WTC11 (cell line): ENCODE measurements around the gene KRT222. TPM values are rescaled to one million over a fixed set of nuclear protein-coding genes. Genes with fewer than 3 reads are reported as not detected.

Experiments used
- ATAC-seq: fragments of 200-7000 bp; cut with Tn5 transposase; 2 replicates; pipeline ENCODE4 v1.10.0; 2021; ENCODE audit warnings: mild to moderate bottlenecking, moderate library complexity
- CTCF ChIA-PET: fragments of 300-600 bp; sonication (Branson Sonifier 250); formaldehyde crosslinking; loops from one replicate; lab custom pipeline; 2021; ENCODE audit warnings: antibody characterized with exemption; lab: Charles Lee
- POLR2A ChIA-PET: fragments of 350-600 bp; sonication (Branson Sonifier 250); formaldehyde crosslinking; loops from one replicate; lab custom pipeline; 2021; ENCODE audit warnings: antibody characterized with exemption; lab: Charles Lee
- DNase-seq: peaks from one replicate; pipeline ENCODE4 v3.0.0; 2021; ENCODE audit warnings: low spot score
- H3K27ac Mint-ChIP-seq: 2 replicates; pipeline ENCODE4 v1.8.0; 2021; ENCODE audit warnings: mixed read lengths
- H3K27me3 Mint-ChIP-seq: 2 replicates; pipeline ENCODE4 v1.8.0; 2021; ENCODE audit warnings: low read depth, mild to moderate bottlenecking, moderate library complexity, mixed read lengths
- H3K36me3 Mint-ChIP-seq: 2 replicates; pipeline ENCODE4 v1.8.0; 2021; ENCODE audit warnings: mixed read lengths
- H3K4me1 Mint-ChIP-seq: 2 replicates; pipeline ENCODE4 v1.8.0; 2022; ENCODE audit warnings: mixed read lengths
- H3K4me3 Mint-ChIP-seq: 2 replicates; pipeline ENCODE4 v1.8.0; 2021; ENCODE audit warnings: mild to moderate bottlenecking, moderate library complexity, mixed read lengths
- H3K9me3 Mint-ChIP-seq: 2 replicates; pipeline ENCODE4 v1.8.0; 2021; ENCODE audit warnings: mixed read lengths
- ELF4 ChIP-seq: sonication (generic); formaldehyde crosslinking; IDR thresholded peaks from 2 replicates; pipeline ENCODE4 v1.8.1; 2022; ENCODE audit warnings: low read depth, mild to moderate bottlenecking, moderate library complexity, missing genetic modification reagents
- FOXJ3 ChIP-seq: sonication (generic); formaldehyde crosslinking; IDR thresholded peaks from 2 replicates; pipeline ENCODE4 v1.9.0; 2021; ENCODE audit warnings: missing genetic modification reagents, mild to moderate bottlenecking, borderline replicate concordance
- FOXP1 ChIP-seq: sonication (generic); formaldehyde crosslinking; IDR thresholded peaks from 2 replicates; pipeline ENCODE4 v1.8.0; 2022; ENCODE audit warnings: missing genetic modification reagents, mild to moderate bottlenecking, moderate library complexity, borderline replicate concordance
- IRF2 ChIP-seq: sonication (generic); formaldehyde crosslinking; IDR thresholded peaks from 2 replicates; pipeline ENCODE4 v1.8.0; 2022; ENCODE audit warnings: low read depth, missing genetic modification reagents, borderline replicate concordance
- NFE2L1 ChIP-seq: sonication (generic); formaldehyde crosslinking; IDR thresholded peaks from 2 replicates; pipeline ENCODE4 v1.8.1; 2023; ENCODE audit warnings: missing genetic modification reagents
- NR2C2 ChIP-seq: sonication (generic); formaldehyde crosslinking; IDR thresholded peaks from 2 replicates; pipeline ENCODE4 v1.8.0; 2022; ENCODE audit warnings: mild to moderate bottlenecking, missing genetic modification reagents
- OVOL2 ChIP-seq: fragments of 250-450 bp; sonication (Bioruptor Pico); IDR thresholded peaks from 2 replicates; pipeline ENCODE4 v1.9.0; 2021; ENCODE audit warnings: mild to moderate bottlenecking, borderline replicate concordance
- RELA ChIP-seq: sonication (generic); formaldehyde crosslinking; IDR thresholded peaks from 2 replicates; pipeline ENCODE4 v1.8.1; 2022; ENCODE audit warnings: missing genetic modification reagents, mild to moderate bottlenecking, borderline replicate concordance
- SMAD4 ChIP-seq: sonication (generic); formaldehyde crosslinking; IDR thresholded peaks from 2 replicates; pipeline ENCODE4 v1.8.0; 2022; ENCODE audit warnings: mild to moderate bottlenecking, missing genetic modification reagents
- SOX15 ChIP-seq: fragments of 250-450 bp; sonication (Bioruptor Pico); IDR thresholded peaks from 2 replicates; pipeline ENCODE4 v1.9.0; 2021; ENCODE audit warnings: mild to moderate bottlenecking
- SP1 ChIP-seq: sonication (generic); formaldehyde crosslinking; conservative IDR thresholded peaks from 2 replicates; pipeline ENCODE4 v1.8.1; 2022; ENCODE audit warnings: missing genetic modification reagents
- TEAD4 ChIP-seq: sonication (generic); formaldehyde crosslinking; IDR thresholded peaks from 2 replicates; pipeline ENCODE4 v1.8.0; 2022; ENCODE audit warnings: mild to moderate bottlenecking, missing genetic modification reagents
- ZNF396 ChIP-seq: fragments of 250-450 bp; sonication (Bioruptor Pico); IDR thresholded peaks from 2 replicates; pipeline ENCODE4 v1.8.0; 2021; ENCODE audit warnings: mild to moderate bottlenecking, moderate library complexity, borderline replicate concordance
- ZNF416 ChIP-seq: fragments of 250-450 bp; sonication (Bioruptor Pico); IDR thresholded peaks from 2 replicates; pipeline ENCODE4 v1.9.0; 2021; ENCODE audit warnings: mild to moderate bottlenecking, inconsistent platforms
- total RNA-seq: library from RNA; stranded (reverse); gene quantifications from 3 replicates; pipeline ENCODE4 v1.2.3, GENCODE V29; 2021
- TF ChIP-seq, protein P1 (sequence below): sonication (generic); formaldehyde crosslinking; IDR thresholded peaks from 2 replicates; pipeline ENCODE4 v1.8.1; 2022; ENCODE audit warnings: missing genetic modification reagents, borderline replicate concordance
- TF ChIP-seq, protein P2 (sequence below): sonication (generic); formaldehyde crosslinking; IDR thresholded peaks from 2 replicates; pipeline ENCODE4 v1.8.1; 2023; ENCODE audit warnings: mild to moderate bottlenecking, missing genetic modification reagents, moderate library complexity
- TF ChIP-seq, protein P3 (sequence below): sonication (generic); formaldehyde crosslinking; IDR thresholded peaks from 2 replicates; pipeline ENCODE4 v1.8.0; 2023; ENCODE audit warnings: missing genetic modification reagents, mild to moderate bottlenecking, borderline replicate concordance
- TF ChIP-seq, protein P4 (sequence below): sonication (generic); formaldehyde crosslinking; IDR thresholded peaks from 2 replicates; pipeline ENCODE4 v1.8.0; 2022; ENCODE audit warnings: mild to moderate bottlenecking, missing genetic modification reagents
- TF ChIP-seq, protein P5 (sequence below): sonication (generic); formaldehyde crosslinking; IDR thresholded peaks from 2 replicates; pipeline ENCODE4 v1.8.1; 2023; ENCODE audit warnings: mild to moderate bottlenecking, missing genetic modification reagents, moderate library complexity
- TF ChIP-seq, protein P6 (sequence below): sonication (generic); formaldehyde crosslinking; conservative IDR thresholded peaks from 2 replicates; pipeline ENCODE4 v1.8.1; 2023; ENCODE audit warnings: mild to moderate bottlenecking, low read depth, missing genetic modification reagents, moderate library complexity
- TF ChIP-seq, protein P7 (sequence below): fragments of 250-450 bp; sonication (Bioruptor Pico); IDR thresholded peaks from 2 replicates; pipeline ENCODE4 v1.9.0; 2021; ENCODE audit warnings: moderate library complexity, mild to moderate bottlenecking, inconsistent platforms, borderline replicate concordance
- TF ChIP-seq, protein P8 (sequence below): sonication (generic); formaldehyde crosslinking; IDR thresholded peaks from 2 replicates; pipeline ENCODE4 v1.8.1; 2023; ENCODE audit warnings: mild to moderate bottlenecking, moderate library complexity, missing genetic modification reagents

Gene KRT222
- total RNA-seq, 1 experiment from 2014 or later, result 0.09 TPM

DNA sequence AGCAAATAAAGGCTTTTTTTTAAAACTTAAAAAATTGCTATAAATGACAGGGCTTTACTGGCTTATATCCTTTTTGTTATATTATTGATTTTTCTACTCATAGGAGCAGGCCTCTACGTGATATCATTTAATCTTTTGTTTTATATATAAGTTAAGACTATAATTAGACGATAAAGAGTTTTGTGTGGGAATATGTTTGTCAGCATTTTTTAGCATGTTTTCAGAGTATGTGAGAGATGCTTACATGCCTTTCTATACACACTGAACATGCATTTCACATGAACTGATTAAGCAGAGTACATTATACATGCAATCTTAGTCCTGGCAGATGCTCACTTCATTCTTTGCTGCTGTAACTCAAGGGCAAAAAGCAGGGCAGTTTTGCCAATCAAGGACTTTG lies 7.7 kb upstream of the KRT222 start (continued):
- TF ChIP-seq OVOL2 (CRISPR knock-in tag) (no peak), FOXJ3 (CRISPR knock-in tag) (no peak)
- TF ChIP-seq, protein P1, sequence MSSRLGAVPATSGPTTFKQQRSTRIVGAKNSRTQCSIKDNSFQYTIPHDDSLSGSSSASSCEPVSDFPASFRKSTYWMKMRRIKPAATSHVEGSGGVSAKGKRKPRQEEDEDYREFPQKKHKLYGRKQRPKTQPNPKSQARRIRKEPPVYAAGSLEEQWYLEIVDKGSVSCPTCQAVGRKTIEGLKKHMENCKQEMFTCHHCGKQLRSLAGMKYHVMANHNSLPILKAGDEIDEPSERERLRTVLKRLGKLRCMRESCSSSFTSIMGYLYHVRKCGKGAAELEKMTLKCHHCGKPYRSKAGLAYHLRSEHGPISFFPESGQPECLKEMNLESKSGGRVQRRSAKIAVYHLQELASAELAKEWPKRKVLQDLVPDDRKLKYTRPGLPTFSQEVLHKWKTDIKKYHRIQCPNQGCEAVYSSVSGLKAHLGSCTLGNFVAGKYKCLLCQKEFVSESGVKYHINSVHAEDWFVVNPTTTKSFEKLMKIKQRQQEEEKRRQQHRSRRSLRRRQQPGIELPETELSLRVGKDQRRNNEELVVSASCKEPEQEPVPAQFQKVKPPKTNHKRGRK (CRISPR knock-in tag), result no peak
- TF ChIP-seq, protein P2, sequence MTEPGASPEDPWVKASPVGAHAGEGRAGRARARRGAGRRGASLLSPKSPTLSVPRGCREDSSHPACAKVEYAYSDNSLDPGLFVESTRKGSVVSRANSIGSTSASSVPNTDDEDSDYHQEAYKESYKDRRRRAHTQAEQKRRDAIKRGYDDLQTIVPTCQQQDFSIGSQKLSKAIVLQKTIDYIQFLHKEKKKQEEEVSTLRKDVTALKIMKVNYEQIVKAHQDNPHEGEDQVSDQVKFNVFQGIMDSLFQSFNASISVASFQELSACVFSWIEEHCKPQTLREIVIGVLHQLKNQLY (CRISPR knock-in tag), result no peak
- TF ChIP-seq, protein P3, sequence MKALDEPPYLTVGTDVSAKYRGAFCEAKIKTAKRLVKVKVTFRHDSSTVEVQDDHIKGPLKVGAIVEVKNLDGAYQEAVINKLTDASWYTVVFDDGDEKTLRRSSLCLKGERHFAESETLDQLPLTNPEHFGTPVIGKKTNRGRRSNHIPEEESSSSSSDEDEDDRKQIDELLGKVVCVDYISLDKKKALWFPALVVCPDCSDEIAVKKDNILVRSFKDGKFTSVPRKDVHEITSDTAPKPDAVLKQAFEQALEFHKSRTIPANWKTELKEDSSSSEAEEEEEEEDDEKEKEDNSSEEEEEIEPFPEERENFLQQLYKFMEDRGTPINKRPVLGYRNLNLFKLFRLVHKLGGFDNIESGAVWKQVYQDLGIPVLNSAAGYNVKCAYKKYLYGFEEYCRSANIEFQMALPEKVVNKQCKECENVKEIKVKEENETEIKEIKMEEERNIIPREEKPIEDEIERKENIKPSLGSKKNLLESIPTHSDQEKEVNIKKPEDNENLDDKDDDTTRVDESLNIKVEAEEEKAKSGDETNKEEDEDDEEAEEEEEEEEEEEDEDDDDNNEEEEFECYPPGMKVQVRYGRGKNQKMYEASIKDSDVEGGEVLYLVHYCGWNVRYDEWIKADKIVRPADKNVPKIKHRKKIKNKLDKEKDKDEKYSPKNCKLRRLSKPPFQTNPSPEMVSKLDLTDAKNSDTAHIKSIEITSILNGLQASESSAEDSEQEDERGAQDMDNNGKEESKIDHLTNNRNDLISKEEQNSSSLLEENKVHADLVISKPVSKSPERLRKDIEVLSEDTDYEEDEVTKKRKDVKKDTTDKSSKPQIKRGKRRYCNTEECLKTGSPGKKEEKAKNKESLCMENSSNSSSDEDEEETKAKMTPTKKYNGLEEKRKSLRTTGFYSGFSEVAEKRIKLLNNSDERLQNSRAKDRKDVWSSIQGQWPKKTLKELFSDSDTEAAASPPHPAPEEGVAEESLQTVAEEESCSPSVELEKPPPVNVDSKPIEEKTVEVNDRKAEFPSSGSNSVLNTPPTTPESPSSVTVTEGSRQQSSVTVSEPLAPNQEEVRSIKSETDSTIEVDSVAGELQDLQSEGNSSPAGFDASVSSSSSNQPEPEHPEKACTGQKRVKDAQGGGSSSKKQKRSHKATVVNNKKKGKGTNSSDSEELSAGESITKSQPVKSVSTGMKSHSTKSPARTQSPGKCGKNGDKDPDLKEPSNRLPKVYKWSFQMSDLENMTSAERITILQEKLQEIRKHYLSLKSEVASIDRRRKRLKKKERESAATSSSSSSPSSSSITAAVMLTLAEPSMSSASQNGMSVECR (CRISPR knock-in tag), result no peak

DNA sequence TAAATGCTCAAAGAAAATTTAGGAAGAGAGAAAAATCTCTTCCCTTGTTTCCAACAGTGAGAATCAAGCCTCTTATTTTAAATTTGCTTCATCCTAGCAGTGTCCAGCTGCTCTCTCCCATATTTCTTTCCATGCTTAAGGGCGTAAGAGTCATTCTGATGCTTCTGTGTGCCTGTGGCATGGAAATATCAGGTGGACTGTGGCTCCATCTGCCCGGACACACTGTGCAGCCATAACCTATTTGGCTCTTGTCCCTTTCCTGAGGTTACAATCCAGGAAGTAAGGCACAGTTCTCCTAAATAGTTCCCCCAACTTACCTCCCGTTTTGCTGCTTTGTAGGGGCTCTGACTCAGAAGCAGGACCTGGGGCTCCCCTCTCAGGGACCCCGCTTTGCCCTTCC lies 6.3 kb upstream of the KRT222 start:
- Mint-ChIP-seq H3K4me3 (no peak overlapping the region), H3K27ac (no peak overlapping the region), H3K27me3 (no peaks in the 10 kb centered on the region; the same call in 1 of the 2 replicates), H3K36me3 (no peaks in the 10 kb centered on the region), H3K4me1 (peaks cover 13% of the 10 kb centered on the region), H3K9me3 (no peaks in the 10 kb centered on the region)
- CTCF ChIA-PET, result interaction anchor here (1.3 kb wide), 1 partner anchor 51 kb away, joined by 4 read pairs; no protein-coding TSS in a partner anchor
- POLR2A ChIA-PET, result no interaction called here
- TF ChIP-seq SP1 (CRISPR knock-in tag), result no peak
- TF ChIP-seq, protein P2 (CRISPR knock-in tag), result no peak
- no peak for TF ChIP-seq NR2C2
- TF ChIP-seq, protein P4, sequence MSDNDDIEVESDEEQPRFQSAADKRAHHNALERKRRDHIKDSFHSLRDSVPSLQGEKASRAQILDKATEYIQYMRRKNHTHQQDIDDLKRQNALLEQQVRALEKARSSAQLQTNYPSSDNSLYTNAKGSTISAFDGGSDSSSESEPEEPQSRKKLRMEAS (CRISPR knock-in tag), result no peak
- TF ChIP-seq, protein P5, sequence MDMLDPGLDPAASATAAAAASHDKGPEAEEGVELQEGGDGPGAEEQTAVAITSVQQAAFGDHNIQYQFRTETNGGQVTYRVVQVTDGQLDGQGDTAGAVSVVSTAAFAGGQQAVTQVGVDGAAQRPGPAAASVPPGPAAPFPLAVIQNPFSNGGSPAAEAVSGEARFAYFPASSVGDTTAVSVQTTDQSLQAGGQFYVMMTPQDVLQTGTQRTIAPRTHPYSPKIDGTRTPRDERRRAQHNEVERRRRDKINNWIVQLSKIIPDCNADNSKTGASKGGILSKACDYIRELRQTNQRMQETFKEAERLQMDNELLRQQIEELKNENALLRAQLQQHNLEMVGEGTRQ (CRISPR knock-in tag), result no peak
- TF ChIP-seq ELF4 (CRISPR knock-in tag), result no peak
- TF ChIP-seq, protein P6, sequence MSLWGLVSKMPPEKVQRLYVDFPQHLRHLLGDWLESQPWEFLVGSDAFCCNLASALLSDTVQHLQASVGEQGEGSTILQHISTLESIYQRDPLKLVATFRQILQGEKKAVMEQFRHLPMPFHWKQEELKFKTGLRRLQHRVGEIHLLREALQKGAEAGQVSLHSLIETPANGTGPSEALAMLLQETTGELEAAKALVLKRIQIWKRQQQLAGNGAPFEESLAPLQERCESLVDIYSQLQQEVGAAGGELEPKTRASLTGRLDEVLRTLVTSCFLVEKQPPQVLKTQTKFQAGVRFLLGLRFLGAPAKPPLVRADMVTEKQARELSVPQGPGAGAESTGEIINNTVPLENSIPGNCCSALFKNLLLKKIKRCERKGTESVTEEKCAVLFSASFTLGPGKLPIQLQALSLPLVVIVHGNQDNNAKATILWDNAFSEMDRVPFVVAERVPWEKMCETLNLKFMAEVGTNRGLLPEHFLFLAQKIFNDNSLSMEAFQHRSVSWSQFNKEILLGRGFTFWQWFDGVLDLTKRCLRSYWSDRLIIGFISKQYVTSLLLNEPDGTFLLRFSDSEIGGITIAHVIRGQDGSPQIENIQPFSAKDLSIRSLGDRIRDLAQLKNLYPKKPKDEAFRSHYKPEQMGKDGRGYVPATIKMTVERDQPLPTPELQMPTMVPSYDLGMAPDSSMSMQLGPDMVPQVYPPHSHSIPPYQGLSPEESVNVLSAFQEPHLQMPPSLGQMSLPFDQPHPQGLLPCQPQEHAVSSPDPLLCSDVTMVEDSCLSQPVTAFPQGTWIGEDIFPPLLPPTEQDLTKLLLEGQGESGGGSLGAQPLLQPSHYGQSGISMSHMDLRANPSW, result no peak
- no peak for TF ChIP-seq FOXP1 (CRISPR knock-in tag)
- no peak for TF ChIP-seq SMAD4
- no peak for TF ChIP-seq SOX15
- no peak for TF ChIP-seq RELA (CRISPR knock-in tag)
- TF ChIP-seq TEAD4 (CRISPR knock-in tag), result no peak
- TF ChIP-seq, protein P7, sequence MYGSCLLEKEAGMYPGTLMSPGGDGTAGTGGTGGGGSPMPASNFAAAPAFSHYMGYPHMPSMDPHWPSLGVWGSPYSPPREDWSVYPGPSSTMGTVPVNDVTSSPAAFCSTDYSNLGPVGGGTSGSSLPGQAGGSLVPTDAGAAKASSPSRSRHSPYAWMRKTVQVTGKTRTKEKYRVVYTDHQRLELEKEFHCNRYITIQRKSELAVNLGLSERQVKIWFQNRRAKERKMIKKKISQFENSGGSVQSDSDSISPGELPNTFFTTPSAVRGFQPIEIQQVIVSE (CRISPR knock-in tag), result no peak
- TF ChIP-seq NFE2L1 (CRISPR knock-in tag), result no peak
- TF ChIP-seq ZNF396 (CRISPR knock-in tag), result no peak
- TF ChIP-seq, protein P8, sequence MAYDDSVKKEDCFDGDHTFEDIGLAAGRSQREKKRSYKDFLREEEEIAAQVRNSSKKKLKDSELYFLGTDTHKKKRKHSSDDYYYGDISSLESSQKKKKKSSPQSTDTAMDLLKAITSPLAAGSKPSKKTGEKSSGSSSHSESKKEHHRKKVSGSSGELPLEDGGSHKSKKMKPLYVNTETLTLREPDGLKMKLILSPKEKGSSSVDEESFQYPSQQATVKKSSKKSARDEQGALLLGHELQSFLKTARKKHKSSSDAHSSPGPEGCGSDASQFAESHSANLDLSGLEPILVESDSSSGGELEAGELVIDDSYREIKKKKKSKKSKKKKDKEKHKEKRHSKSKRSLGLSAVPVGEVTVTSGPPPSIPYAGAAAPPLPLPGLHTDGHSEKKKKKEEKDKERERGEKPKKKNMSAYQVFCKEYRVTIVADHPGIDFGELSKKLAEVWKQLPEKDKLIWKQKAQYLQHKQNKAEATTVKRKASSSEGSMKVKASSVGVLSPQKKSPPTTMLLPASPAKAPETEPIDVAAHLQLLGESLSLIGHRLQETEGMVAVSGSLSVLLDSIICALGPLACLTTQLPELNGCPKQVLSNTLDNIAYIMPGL (CRISPR knock-in tag), result no peak
- TF ChIP-seq ZNF416 (CRISPR knock-in tag), result no peak
- no peak for TF ChIP-seq IRF2
- no peak for DNase-seq
- no peak for ATAC-seq
